Smooth muscle cell of the brain vasculature (primary cell): ENCODE measurements around the gene TCTA.

Source experiments
- DNase-seq: peaks from one replicate; pipeline ENCODE4 v3.0.0-alpha.2; 2012; ENCODE audit warnings: low read depth, low spot score

Gene TCTA

DNA sequence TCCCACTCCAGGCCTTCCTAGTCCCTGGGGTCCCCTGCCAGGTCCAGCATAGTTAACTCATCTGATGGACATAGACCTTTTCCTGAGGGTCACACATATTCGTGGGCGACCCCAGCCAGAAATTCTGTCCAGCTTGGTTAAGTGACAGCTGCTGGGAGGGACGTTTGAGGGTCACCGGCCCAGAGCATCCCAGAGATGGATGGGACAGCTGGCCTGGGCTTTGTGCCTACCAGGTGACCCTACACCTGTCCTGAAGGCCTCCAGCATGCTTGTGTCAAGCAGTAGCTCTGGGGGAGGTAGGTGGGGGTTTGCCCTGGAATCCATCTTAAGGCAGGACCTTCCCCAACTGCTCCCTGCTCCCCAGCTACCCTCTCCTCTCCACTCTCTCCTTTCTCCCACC lies 48.7 kb downstream of the TCTA start:
- no peak for DNase-seq

DNA sequence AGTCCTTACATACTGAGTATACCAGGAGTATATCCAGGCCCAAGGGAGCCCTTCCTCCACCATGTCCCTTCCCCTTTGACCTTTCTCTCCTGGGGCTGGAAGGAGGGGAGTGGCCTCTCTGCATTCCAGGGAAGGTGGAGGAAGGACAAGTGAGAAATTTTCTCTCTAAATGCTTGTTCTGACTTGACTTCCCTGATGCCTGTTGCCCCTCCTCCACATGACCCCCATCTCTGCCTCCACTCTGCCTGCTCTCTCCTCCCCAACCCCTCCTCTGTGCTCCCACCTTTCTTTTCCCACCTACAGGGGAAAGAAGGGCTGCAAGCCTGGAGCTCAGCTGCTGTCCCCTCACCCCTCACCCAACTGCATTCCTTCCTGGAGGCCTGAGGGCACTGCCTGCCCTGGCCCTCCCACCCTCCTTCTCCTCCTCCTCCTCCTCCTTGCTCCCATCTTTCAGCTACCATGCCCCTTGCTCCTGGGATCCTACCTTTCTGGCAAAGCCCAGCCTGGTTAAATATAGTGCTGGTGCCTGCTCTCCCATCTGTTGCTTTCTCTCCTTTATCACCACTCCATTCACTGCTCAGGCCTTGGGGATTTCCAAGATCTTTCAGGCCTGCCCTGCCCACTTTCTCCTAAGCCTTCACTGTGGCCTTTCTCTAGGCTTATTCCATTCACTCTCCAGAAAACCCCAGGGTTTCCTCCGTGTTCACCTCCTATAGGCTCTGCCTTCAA lies 49.4 kb downstream of the TCTA start:
- no peak for DNase-seq

DNA sequence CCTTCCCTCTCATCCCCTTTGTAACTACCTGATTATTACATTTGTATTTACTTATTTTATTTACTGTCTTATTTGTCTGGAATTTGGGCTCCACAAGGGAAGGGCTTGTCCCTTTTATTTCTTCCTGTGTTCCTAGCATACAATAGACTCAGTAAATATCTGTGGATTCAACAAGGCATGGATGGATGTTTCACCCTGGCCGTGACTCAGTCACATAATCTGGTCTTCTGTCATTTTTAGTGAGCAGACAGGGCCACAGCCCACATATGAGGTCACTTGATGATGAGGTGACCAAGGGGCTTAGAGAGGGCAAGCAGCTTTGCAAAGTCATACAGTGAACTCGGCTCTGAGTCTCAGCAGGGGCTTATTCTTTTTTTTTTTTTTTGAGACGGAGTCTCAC lies 50.0 kb downstream of the TCTA start:
- DNase-seq: no peak

- DNase-seq: no peak
Observed at GRCh38 chr3:49465270-49466034, 53.2 kb downstream of the TCTA start.
